Myocyte (in vitro differentiated cells): ENCODE data around the gene TAMALIN. TPM values are rescaled to one million over a fixed set of nuclear protein-coding genes. Genes with fewer than 3 reads are reported as not detected.

Source experiments
- total RNA-seq: library from RNA; depleted of rRNA; stranded (reverse); fragments of >200 nt; gene quantifications from 2 replicates; pipeline ENCODE4 v1.2.3, GENCODE V29; 2014

The TAMALIN gene
- total RNA-seq, 1 donor from 2014 or later, result 64.9 TPM

Other genes with a start within 250 kb of the TAMALIN start
- 0.11 and 0.36 TPM in 2 replicates for gene FIGNL2, start 158.2 kb upstream of the TAMALIN start, total RNA-seq
- not detected in 2 replicates for gene ANKRD33, start 118.8 kb upstream of the TAMALIN start, total RNA-seq
- 0.52 and 0.78 TPM in 2 replicates for gene ACVRL1, start 99.4 kb upstream of the TAMALIN start, total RNA-seq
- 8.1 and 9.6 TPM in 2 replicates for gene ACVR1B, start 55.2 kb upstream of the TAMALIN start, total RNA-seq
- gene NR4A1, start 44.5 kb downstream of the TAMALIN start, total RNA-seq, result 3.4 and 5.5 TPM in 2 replicates
- gene ATG101, start 63.0 kb downstream of the TAMALIN start, total RNA-seq, result 93.8 and 105 TPM in 2 replicates
- gene SMIM41, start 72.8 kb downstream of the TAMALIN start, total RNA-seq, result not detected in 2 replicates
- gene KRT80, start 185.1 kb downstream of the TAMALIN start, total RNA-seq, result 46.3 and 68.4 TPM in 2 replicates
- 3.1 and 6.6 TPM in 2 replicates for gene KRT7, start 226.3 kb downstream of the TAMALIN start, total RNA-seq